K562 (cell line): ENCODE results near the gene MRPL22. TPM values are rescaled to one million over a fixed set of nuclear protein-coding genes. Genes with fewer than 3 reads are reported as not detected.

ENCODE experiments used
- ATAC-seq: fragments of 200-7000 bp; cut with Tn5 transposase; 3 replicates; pipeline ENCODE4 v1.9.1; 2020; ENCODE audit warnings: moderate library complexity
- BruUV-seq: library from RNA; stranded (reverse); fragments of 400-500 nt; replicated peaks from 2 replicates; lab custom pipeline; 2021; lab: Mats Ljungman, UMichigan
- CTCF ChIA-PET: fragments of 300-600 bp; formaldehyde crosslinking; extraction: SDS; loops from one replicate; lab custom pipeline; 2021; ENCODE audit warnings: low intra/inter-chr PET ratio; lab: Yijun Ruan, JAX
- POLR2A ChIA-PET: fragments of 300-600, 350-650 bp; sonication (Branson Sonifier 250); formaldehyde crosslinking; extraction: SDS; loops from one replicate; lab custom pipeline; 2021; ENCODE audit warnings: antibody characterized with exemption, inconsistent platforms; lab: Yijun Ruan, JAX
- DNase-seq, 4 experiments: peaks; one replicate each; pipeline versions ENCODE4 v3.0.0 to v3.0.0-alpha.2; 2011 to 2018; ENCODE audit warnings: low spot score in 3 of 4, mixed read lengths in 3 of 4; ENCODE audit errors: extremely low read depth in 1 of 4
- FAIRE-seq: peaks from 2 replicates; lab custom pipeline; 2011; peaks lifted over from hg19 to GRCh38; lab: Jason Lieb, UNC
- H2AFZ ChIP-seq: 2 replicates; pipeline ENCODE4 v1.6.0; 2011; ENCODE audit warnings: low read depth, low read length, control low read depth, inconsistent platforms
- H3K27ac ChIP-seq: fragments of 200-600 bp; 3 replicates; pipeline ENCODE4 v1.8.0; 2011; ENCODE audit warnings: low read depth, mild to moderate bottlenecking, control low read depth, inconsistent platforms, low read length, moderate library complexity, mixed read lengths; ENCODE audit errors: extremely low read depth
- H3K27me3 ChIP-seq, 2 experiments: fragments of 300-600 bp in 1 of 2; 2 replicates in 1 of 2; 3 replicates in 1 of 2; pipeline versions ENCODE4 v1.6.0 to v1.8.0; 2011; ENCODE audit warnings: inconsistent platforms in 2 of 2, low read length in 2 of 2, mild to moderate bottlenecking in 1 of 2, mixed read lengths in 1 of 2, moderate library complexity in 1 of 2; ENCODE audit not compliant: control insufficient read depth in 2 of 2, insufficient read depth in 2 of 2
- H3K36me3 ChIP-seq: fragments of 300-600 bp; 3 replicates; pipeline ENCODE4 v1.8.0; 2011; ENCODE audit warnings: mild to moderate bottlenecking, low read length, inconsistent platforms; ENCODE audit not compliant: control insufficient read depth, insufficient read depth
- H3K4me1 ChIP-seq, 2 experiments: fragments of 200-600 bp in 1 of 2; replicated peaks in 1 of 2; 2 replicates in 1 of 2; 3 replicates in 1 of 2; pipeline versions ENCODE4 v1.5.1 to v1.8.0; 2011; ENCODE audit warnings: inconsistent platforms in 2 of 2, low read length in 2 of 2, mild to moderate bottlenecking in 1 of 2, mixed read lengths in 1 of 2, moderate library complexity in 1 of 2; ENCODE audit not compliant: control insufficient read depth in 2 of 2, insufficient read depth in 2 of 2
- H3K4me2 ChIP-seq: 2 replicates; pipeline ENCODE4 v1.6.1; 2011; ENCODE audit warnings: low read length, control low read depth, inconsistent platforms, mixed read lengths; ENCODE audit not compliant: insufficient read depth
- H3K4me3 ChIP-seq: fragments of 200-600 bp; sonication (generic), shearing (Covaris generic); 2 replicates; pipeline ENCODE4 v1.5.1; 2016; ENCODE audit warnings: control low read depth, inconsistent platforms
- H3K79me2 ChIP-seq: fragments of 200-600 bp; 3 replicates; pipeline ENCODE4 v1.8.0; 2011; ENCODE audit warnings: low read length, inconsistent platforms; ENCODE audit not compliant: control insufficient read depth, insufficient read depth
- H3K9ac ChIP-seq, 2 experiments: 2 replicates each; pipeline versions ENCODE4 v1.6.0 to v1.6.1; 2011; ENCODE audit warnings: low read depth in 2 of 2, low read length in 2 of 2, control low read depth in 1 of 2, inconsistent platforms in 1 of 2, mild to moderate bottlenecking in 1 of 2, mixed read lengths in 1 of 2; ENCODE audit not compliant: insufficient read depth in 1 of 2
- H3K9me1 ChIP-seq: one replicate; pipeline ENCODE4 v1.6.0; 2011; ENCODE audit warnings: inconsistent platforms, mild to moderate bottlenecking, low read length, moderate library complexity; ENCODE audit not compliant: control insufficient read depth, insufficient read depth
- H3K9me3 ChIP-seq: replicated peaks from 2 replicates; pipeline ENCODE4 v1.5.1; 2011; ENCODE audit warnings: low read depth, low read length, inconsistent platforms; ENCODE audit not compliant: control insufficient read depth, insufficient read depth
- H4K20me1 ChIP-seq: replicated peaks from 2 replicates; pipeline ENCODE4 v1.6.1; 2011; ENCODE audit warnings: low read length, inconsistent platforms, mixed read lengths; ENCODE audit not compliant: control insufficient read depth, insufficient read depth
- ARID3B ChIP-seq: fragments of 250-450 bp; sonication (Bioruptor Pico); IDR thresholded peaks from 2 replicates; pipeline ENCODE4 v1.4.0; 2020; ENCODE audit warnings: borderline replicate concordance
- DEAF1 ChIP-seq: fragments of 450-650 bp; formaldehyde crosslinking; IDR thresholded peaks from 2 replicates; pipeline ENCODE4 v1.4.0; 2020; ENCODE audit warnings: mild to moderate bottlenecking, moderate library complexity
- MAZ ChIP-seq, 2 experiments: fragments of 450-650 bp in 1 of 2; sonication (generic) in 1 of 2; formaldehyde crosslinking; IDR thresholded peaks in 1 of 2; conservative IDR thresholded peaks in 1 of 2; 2 replicates each; pipeline versions ENCODE4 v1.4.0 to v1.5.0; 2020; ENCODE audit warnings: mild to moderate bottlenecking in 1 of 2, missing genetic modification reagents in 1 of 2
- NFIX ChIP-seq: fragments of 250-450 bp; sonication (Bioruptor Pico); IDR thresholded peaks from 2 replicates; pipeline ENCODE4 v1.4.0; 2020; ENCODE audit warnings: low read depth, mild to moderate bottlenecking, moderate library complexity
- PPARD ChIP-seq: fragments of 250-450 bp; sonication (Bioruptor Pico); IDR thresholded peaks from 2 replicates; pipeline ENCODE4 v1.8.0; 2022; ENCODE audit warnings: inconsistent platforms, mild to moderate bottlenecking, moderate library complexity
- RBFOX2 ChIP-seq: fragments of 200-400 bp; formaldehyde crosslinking; IDR thresholded peaks from 2 replicates; pipeline ENCODE4 v1.6.1; 2017; ENCODE audit warnings: low read depth, mild to moderate bottlenecking, low read length, moderate library complexity
- RCOR1 ChIP-seq, 2 experiments: IDR thresholded peaks; 2 replicates each; pipeline ENCODE4 v1.6.1; 2012; ENCODE audit warnings: low read depth in 2 of 2, low read length in 2 of 2, borderline replicate concordance in 1 of 2, improper control_type of control experiment in 1 of 2
- SMAD1 ChIP-seq: fragments of 150-350 bp; IDR thresholded peaks from 2 replicates; pipeline ENCODE4 v1.6.1; 2014; ENCODE audit warnings: low read length, low read depth; ENCODE audit not compliant: partially characterized antibody
- TSHZ1 ChIP-seq: fragments of 250-450 bp; sonication (Bioruptor Pico); IDR thresholded peaks from 2 replicates; pipeline ENCODE4 v1.4.0; 2020; ENCODE audit warnings: mild to moderate bottlenecking, moderate library complexity
- ZNF133 ChIP-seq: fragments of 250-450 bp; sonication (Bioruptor Pico); IDR thresholded peaks from 2 replicates; pipeline ENCODE4 v1.4.0; 2020; ENCODE audit warnings: mild to moderate bottlenecking
- ZNF57 ChIP-seq: fragments of 450-650 bp; formaldehyde crosslinking; IDR thresholded peaks from 2 replicates; pipeline ENCODE4 v1.4.0; 2020; ENCODE audit warnings: mild to moderate bottlenecking, moderate library complexity
- ZNF780A ChIP-seq: fragments of 250-450 bp; sonication (Bioruptor Pico); IDR thresholded peaks from 2 replicates; pipeline ENCODE4 v1.5.0; 2021; ENCODE audit warnings: mild to moderate bottlenecking
- in situ Hi-C: fragments of 300-500 bp; cut with MboI; formaldehyde crosslinking; loops from 4 replicates; pipeline ENCODE4 v1.15.0; 2018; ENCODE audit warnings: inconsistent platforms, mixed read lengths
- intact Hi-C: fragments of 100-400 bp; cut with micrococcal nuclease; formaldehyde crosslinking; loops from 2 replicates; pipeline ENCODE4 v1.14.2; 2022
- polyA plus RNA-seq, 8 experiments: library from polyadenylated mRNA; depleted of rRNA in 4 of 8; stranded (reverse) in 5 of 8; unstranded in 3 of 8; fragments of >200 nt; fragmentation: Nextera tagmentation in 2 of 8; fragmentation: Illumina TruSeq in 1 of 8; extraction: Ambion mirVana in 2 of 8; extraction: Trizol in 1 of 8; gene quantifications; 2 replicates each; pipeline versions ENCODE4 v1.2.1 to v1.2.3, GENCODE V29; 2011 to 2014; ENCODE audit warnings: inconsistent platforms in 1 of 8, missing spikeins in 1 of 8
- total RNA-seq, 7 experiments: library from RNA; depleted of rRNA in 6 of 7; stranded (reverse); fragments of >200 nt in 6 of 7; fragmentation: Illumina TruSeq in 2 of 7; extraction: Trizol in 2 of 7; gene quantifications; 2 replicates each; pipeline versions ENCODE4 v1.2.1 to v1.2.3, GENCODE V29; 2011 to 2021; ENCODE audit warnings: low replicate concordance in 1 of 7

MRPL22 gene
- total and polyA plus RNA-seq, 9 of the 15 experiments (the other 6 are each of a cell fraction or from before 2014, with no cell fraction given): 41.1 to 424 (median 102) TPM

GRCh38 chr5:154944716-154945115 is 3.8 kb downstream of the MRPL22 start:
- 0 out of 2 replicates have a peak, but pooled peaks cover 6% of the 10 kb centered on the region for H4K20me1 ChIP-seq
- peaks cover 79% of the 10 kb centered on the region for H3K79me2 ChIP-seq
- H3K9me3 ChIP-seq: no peaks in the 10 kb centered on the region
- ChIA-PET CTCF (no interaction called here), POLR2A (interaction anchor here (3.3 kb wide), 1 partner anchor 9 kb away, joined by 10 read pairs; no protein-coding TSS in a partner anchor)
- H3K9ac ChIP-seq: no peak overlapping the region
- BruUV-seq: no TSS peak
- H3K27me3 ChIP-seq: no peaks in the 10 kb centered on the region
- H3K4me3 ChIP-seq: no peak overlapping the region
- H2AFZ ChIP-seq: no peak overlapping the region
- ATAC-seq (no peak), DNase-seq (no peak), FAIRE-seq (peak; percentile 57)
- intact Hi-C loops (loop anchor here (5.0 kb wide), 1 partner anchor 292 kb away; no protein-coding TSS in a partner anchor), in situ Hi-C loops (no loop called here)
- H3K4me1 ChIP-seq: peaks cover 13 to 33% of the 10 kb centered on the region in 2 experiments; a peak in 3 of 5 replicates
- H3K27ac ChIP-seq: no peak overlapping the region
- no peak overlapping the region for H3K4me2 ChIP-seq
- no peaks in the 10 kb centered on the region for H3K9me1 ChIP-seq
- H3K36me3 ChIP-seq: peaks cover 32% of the 10 kb centered on the region
- TF ChIP-seq RCOR1 (IDR thresholded peaks at IDR 0.05; ENCODE audit: borderline replicate concordance in 1 of 2, low read depth in 2 of 2, low read length in 2 of 2): peak in 1 of 2 experiments; percentile 38; a peak in 1 of 4 replicates
- no peak for TF ChIP-seq NFIX
- TF ChIP-seq RBFOX2: no peak
- no peak for TF ChIP-seq SMAD1
- no peak for TF ChIP-seq ZNF57 (CRISPR knock-in tag)
- no peak for TF ChIP-seq ZNF780A (CRISPR knock-in tag)
- no peak for TF ChIP-seq DEAF1 (CRISPR knock-in tag)
- no peak for TF ChIP-seq TSHZ1 (CRISPR knock-in tag)
- no peak for TF ChIP-seq MAZ (CRISPR knock-in tag; conservative IDR thresholded peaks at IDR 0.05 in 1 of 2, IDR thresholded peaks at IDR 0.05 in 1 of 2)
- no peak for TF ChIP-seq PPARD
- no peak for TF ChIP-seq ZNF133
- no peak for TF ChIP-seq ARID3B
